Measurements from ENCODE around the gene PTPRH. TPM values are rescaled to one million over a fixed set of nuclear protein-coding genes. Genes with fewer than 3 reads are reported as not detected.

PTPRH gene
- polyA plus RNA-seq, 1 experiment, result 4.3 TPM

DNA sequence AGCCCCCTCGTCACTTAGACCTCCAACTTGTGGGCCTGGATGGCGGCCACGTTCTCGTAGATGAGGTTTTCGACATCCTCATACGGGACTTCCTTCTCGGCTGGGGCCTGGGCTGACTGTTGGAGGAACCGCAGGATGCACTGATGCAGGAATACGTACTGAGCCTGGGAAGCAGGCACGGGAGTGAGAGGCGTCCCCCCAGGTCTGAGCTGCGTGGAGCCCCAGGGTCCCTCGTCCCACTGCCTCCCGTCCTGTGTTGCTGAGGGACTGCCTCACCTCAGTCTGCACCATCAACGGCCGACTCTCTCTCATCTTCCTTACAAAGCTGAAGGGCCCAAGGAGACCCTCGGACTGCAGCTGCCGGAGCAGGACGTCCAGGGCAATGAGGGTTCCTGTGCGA lies 27.6 kb downstream of the PTPRH start:
- Histone ChIP-seq H3K36me3 (ENCODE audit: control insufficient read depth, insufficient read depth, low read length) (no peaks in the 10 kb centered on the region), H3K4me3 (ENCODE audit: low read depth, low read length) (no peak overlapping the region), H3K27me3 (ENCODE audit: control insufficient read depth, insufficient read depth, low read length) (peaks cover 3% of the 10 kb centered on the region; the same call in 1 of the 2 replicates)
- ChIA-PET POLR2A (no interaction called here), CTCF (no interaction called here)
- no peak for DNase-seq (ENCODE audit: low read depth)
- TF ChIP-seq, protein P1, sequence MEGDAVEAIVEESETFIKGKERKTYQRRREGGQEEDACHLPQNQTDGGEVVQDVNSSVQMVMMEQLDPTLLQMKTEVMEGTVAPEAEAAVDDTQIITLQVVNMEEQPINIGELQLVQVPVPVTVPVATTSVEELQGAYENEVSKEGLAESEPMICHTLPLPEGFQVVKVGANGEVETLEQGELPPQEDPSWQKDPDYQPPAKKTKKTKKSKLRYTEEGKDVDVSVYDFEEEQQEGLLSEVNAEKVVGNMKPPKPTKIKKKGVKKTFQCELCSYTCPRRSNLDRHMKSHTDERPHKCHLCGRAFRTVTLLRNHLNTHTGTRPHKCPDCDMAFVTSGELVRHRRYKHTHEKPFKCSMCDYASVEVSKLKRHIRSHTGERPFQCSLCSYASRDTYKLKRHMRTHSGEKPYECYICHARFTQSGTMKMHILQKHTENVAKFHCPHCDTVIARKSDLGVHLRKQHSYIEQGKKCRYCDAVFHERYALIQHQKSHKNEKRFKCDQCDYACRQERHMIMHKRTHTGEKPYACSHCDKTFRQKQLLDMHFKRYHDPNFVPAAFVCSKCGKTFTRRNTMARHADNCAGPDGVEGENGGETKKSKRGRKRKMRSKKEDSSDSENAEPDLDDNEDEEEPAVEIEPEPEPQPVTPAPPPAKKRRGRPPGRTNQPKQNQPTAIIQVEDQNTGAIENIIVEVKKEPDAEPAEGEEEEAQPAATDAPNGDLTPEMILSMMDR (IDR thresholded peaks at IDR 0.05; ENCODE audit: insufficient read depth, low read depth, low read length), result no peak

DNA sequence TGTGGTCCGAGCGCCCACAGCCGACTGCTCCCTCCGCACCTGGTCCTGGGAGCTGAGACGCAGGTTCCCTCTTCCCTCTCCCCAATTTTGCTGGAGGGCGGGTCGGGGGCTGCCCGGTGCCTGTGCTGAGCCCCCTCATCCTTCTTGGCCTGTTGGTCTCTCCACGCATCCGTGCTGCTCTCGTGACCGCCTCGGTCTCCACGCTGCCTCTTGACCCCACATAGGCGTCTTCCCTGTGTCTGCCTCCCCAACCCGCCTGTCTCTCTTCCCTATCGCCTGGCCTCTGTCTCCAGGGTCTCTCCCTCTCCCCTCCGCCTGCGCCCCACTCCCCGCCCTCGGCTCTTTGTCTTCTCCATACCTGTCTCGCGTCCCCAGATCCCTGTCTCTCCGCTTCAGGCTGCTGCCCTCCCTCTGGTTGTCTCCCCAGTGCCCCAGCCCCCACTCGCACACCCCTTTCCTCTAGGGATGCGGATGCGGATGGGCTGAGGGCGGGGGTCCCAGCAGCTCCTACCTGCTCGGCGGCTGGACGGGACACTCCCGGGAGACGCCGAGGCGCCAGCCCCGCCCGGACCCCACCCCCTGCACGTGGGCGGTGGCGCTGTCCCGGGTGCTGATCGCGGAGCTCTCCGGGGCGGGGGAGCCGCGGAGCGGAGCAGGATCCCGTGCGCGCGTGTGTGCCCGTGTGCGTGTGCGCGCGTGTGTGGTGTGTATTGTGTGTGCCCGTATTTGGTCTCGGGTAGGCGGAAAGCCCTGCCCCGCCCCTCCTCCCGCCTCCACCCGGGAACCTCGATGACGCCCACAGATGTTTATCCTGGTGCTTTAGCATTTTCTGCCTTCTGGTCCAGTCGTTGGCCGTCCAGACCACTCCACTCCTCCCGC lies 29.5 kb downstream of the PTPRH start, which contains the start of gene SYT5:
SYT5 (minus strand) TSS at position 684 of the 879 bp plus-strand sequence. CDS start 1,248 bp downstream, outside the sequence.
- no peaks in the 10 kb centered on the region for H3K36me3 ChIP-seq (ENCODE audit: control insufficient read depth, insufficient read depth, low read length)
- peaks cover 3% of the 10 kb centered on the region; the same call in 1 of the 2 replicates for H3K27me3 ChIP-seq (ENCODE audit: control insufficient read depth, insufficient read depth, low read length)
- ChIA-PET CTCF (interaction anchor here (1.0 to 1.2 kb wide), 2 partner anchors 23 to 39 kb away, joined by 3 read pairs; no protein-coding TSS in a partner anchor), POLR2A (no interaction called here)
- no peak for DNase-seq (ENCODE audit: low read depth)
- H3K4me3 ChIP-seq (ENCODE audit: low read depth, low read length), result peak within 1 kb of the TSS; percentile 36
- TF ChIP-seq, protein P1 (IDR thresholded peaks at IDR 0.05; ENCODE audit: insufficient read depth, low read depth, low read length), result no peak

DNA sequence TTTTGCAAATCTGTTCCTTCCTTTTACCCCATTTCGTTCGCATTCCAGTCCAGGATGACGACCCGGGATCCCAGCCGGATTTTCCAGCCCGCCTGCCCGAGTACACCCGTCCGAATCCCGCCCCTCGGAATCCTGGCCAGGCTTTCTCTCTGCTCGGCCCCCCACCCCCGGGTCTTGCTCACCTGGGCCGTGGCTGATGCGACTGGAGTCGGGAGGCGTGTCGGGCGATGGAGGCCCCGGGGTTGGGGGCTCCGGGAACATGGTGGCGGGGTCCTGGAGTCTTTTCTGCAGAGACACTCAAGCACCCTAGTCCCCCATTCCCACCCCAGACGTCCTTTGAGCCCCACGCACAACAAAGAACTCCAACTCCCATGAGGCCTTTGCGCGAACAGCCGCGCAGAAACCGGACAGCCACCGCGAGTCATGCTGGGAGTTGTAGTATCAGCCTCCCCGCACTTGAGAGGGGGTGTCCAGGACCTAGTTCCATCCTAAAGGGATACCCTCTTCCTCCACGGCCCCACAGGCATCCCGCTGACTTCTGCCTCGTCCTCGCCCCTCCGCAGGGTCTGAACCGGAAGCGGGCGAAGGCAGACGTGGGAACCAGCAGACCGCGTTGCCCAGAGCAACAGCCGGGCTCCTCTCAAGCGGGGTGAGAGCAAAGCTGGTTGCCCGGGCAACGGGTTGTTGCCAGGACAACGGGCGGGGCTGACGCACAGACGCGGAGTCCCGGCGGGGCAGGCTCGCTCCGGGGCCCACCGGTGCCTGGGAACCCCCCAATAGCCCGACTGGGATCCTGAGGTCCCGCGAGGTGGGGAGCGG lies 30.3 kb downstream of the PTPRH start:
- TF ChIP-seq, protein P1 (IDR thresholded peaks at IDR 0.05; ENCODE audit: insufficient read depth, low read depth, low read length), result no peak
- ChIA-PET POLR2A (no interaction called here), CTCF (interaction anchor here (0.6 kb wide), 1 partner anchor 122 kb away, joined by 4 read pairs; no protein-coding TSS in a partner anchor)
- DNase-seq (ENCODE audit: low read depth), result no peak
- Histone ChIP-seq H3K27me3 (ENCODE audit: control insufficient read depth, insufficient read depth, low read length) (peaks cover 3% of the 10 kb centered on the region; the same call in 1 of the 2 replicates), H3K4me3 (ENCODE audit: low read depth, low read length) (peak overlapping the region; percentile 36), H3K36me3 (ENCODE audit: control insufficient read depth, insufficient read depth, low read length) (no peaks in the 10 kb centered on the region)

DNA sequence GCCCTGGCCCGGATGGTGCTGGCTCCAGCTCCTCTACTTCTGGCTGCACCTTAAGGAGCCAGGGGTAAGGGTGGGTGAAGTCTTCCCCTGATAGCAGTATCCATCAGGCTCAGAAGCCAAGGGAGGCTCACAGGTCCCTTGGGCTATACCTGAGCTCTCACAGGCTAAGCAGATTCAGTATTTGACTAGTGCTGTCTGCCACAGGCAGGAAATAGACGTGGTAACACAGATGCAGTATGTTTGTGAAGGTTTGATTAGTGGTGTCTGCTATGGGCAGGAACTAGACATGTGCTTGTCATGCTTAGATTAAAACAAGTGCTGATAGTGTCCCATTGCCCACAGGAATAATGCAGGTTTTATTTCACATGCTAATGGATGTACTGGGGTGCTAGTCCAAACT lies 33.2 kb downstream of the PTPRH start:
- CTCF ChIA-PET, result interaction anchor here (2.1 kb wide), 1 partner anchor 35 kb away, joined by 5 read pairs; no protein-coding TSS in a partner anchor
- Histone ChIP-seq H3K27me3 (ENCODE audit: control insufficient read depth, insufficient read depth, low read length) (peaks cover 1% of the 10 kb centered on the region; the same call in 1 of the 2 replicates), H3K4me3 (ENCODE audit: low read depth, low read length) (no peak overlapping the region), H3K36me3 (ENCODE audit: control insufficient read depth, insufficient read depth, low read length) (no peaks in the 10 kb centered on the region)
- TF ChIP-seq, protein P1 (IDR thresholded peaks at IDR 0.05; ENCODE audit: insufficient read depth, low read depth, low read length), result no peak
- no peak for DNase-seq (ENCODE audit: low read depth)
- POLR2A ChIA-PET, result interaction anchor here (0.6 kb wide), 1 partner anchor 1046 kb away, joined by 3 read pairs; no protein-coding TSS in a partner anchor
